Lung microvascular endothelial cell (primary cell): ENCODE data around the gene IFNA6. TPM values are rescaled to one million over a fixed set of nuclear protein-coding genes. Genes with fewer than 3 reads are reported as not detected.
A peak's percentile ranks its signal among the peaks of the same experiment; 100 is the strongest.

Source experiments
- DNase-seq, 2 donors: peaks; one replicate each; pipeline versions ENCODE4 v3.0.0 to v3.0.0-alpha.2; 2010; ENCODE audit warnings: low read depth in 2 of 2
- total RNA-seq: library from RNA; depleted of rRNA; stranded (reverse); fragments of >200 nt; gene quantifications from 2 replicates; pipeline ENCODE4 v1.2.1, GENCODE V29; 2014

IFNA6 gene
- total RNA-seq, 1 donor from 2014 or later: not detected

DNA sequence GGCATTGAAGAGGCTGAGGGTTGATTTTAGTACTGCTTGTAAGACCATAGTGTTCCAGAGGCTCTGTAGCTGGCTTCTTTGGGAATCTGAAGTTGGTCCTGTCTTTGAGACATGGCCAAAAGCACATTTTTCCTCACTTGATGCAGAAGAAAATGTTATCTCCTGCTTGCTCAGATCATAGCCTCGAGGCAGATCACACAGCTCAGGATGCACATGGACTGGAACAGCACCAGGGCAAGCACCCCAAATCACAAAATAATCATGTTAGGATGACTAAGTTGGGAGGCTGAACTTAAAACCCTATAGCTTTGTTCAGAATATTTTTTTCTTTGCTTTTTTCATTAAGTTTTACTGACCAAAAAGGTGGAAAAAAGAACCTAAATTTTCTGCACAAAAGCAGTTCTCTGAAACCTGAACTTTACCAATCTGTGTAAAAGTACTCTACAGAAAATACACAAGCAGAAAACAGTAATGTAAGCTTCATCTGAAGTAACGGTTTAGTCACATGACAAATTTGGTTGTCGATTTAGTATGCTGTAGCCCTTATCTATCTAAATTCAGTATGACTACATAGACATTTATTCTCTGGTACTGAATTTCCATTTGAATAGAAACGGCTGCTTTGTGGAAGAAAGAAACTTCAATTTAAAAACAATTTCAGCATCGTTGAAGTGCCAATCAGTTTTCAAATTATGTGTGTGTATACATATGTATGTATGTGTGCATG, 18.8 kb downstream of the IFNA6 start:
- no peak for DNase-seq

DNA sequence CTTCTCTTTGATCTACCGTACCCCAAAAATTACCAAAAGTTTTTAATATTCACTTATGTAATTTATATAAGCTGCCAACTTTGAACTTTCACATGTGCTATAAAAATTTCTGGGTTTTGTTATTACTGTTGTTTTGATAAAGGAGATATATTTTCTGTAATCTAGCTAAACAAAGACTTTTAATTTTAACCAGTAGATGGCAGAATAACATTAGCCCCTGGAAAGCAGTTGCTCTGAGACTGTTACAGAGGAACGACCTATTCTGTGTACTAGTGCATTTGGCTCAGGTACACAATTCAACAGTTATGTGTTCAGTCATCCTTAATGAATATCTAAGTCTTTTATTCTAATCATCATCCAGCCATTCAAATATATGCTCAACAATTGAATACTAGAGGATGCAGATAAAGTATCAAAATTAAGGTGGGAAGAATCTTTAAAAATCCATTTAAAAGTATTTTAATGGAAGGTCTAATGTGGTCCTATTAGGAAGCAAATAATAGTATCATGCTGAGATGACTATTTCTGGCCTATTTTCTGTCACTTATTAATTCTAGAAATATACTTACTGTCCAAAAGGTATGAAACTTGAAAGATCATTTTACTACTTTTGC, 24.1 kb downstream of the IFNA6 start:
- peak; percentile 54 to 69 for DNase-seq

DNA sequence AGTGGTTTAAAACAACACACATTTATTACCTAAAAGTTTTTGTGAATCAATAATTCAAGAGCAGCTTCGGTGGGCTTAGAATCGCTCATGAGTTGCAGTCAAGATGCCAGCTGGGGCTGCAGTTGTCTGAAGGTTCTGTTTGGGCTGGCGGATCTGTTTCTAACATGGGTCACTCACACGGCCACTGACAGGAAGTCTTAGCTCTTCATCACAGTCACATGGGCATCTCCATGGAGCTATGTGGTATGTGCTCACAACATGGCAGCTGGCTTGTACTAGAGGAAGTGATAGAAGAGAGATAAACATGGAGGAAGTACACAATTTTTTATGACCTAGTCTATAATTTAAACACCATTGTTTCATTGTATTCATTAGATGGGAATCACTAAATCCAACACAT, 26.6 kb downstream of the IFNA6 start:
- peak; percentile 28 to 75 for DNase-seq

DNA sequence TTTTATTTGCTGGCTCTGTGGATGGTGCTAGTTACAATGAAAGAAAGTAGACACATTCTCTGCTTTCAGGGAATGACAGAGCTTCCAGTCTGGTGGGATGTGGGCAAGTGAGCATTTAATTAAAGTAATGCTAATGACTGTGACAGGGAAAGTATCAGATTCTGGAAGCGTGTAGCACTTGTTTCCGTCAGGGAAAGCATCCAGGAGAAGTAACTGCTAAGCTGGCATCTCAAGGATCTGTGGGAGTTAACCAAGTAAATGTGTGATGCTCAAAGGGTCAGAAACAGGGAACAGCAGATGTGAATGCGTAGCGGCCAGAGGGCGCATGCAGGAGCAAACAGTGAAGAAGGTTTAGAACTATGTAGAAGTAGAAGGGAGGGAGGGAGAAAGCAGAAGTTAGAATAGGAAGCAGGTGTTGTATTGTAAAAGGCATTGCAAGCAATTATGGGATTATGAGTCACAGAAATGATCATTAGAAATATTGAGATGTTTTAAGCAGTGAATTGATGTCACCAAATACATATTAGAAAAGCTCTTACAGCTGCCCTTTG, 27.7 kb downstream of the IFNA6 start:
- no peak for DNase-seq

DNA sequence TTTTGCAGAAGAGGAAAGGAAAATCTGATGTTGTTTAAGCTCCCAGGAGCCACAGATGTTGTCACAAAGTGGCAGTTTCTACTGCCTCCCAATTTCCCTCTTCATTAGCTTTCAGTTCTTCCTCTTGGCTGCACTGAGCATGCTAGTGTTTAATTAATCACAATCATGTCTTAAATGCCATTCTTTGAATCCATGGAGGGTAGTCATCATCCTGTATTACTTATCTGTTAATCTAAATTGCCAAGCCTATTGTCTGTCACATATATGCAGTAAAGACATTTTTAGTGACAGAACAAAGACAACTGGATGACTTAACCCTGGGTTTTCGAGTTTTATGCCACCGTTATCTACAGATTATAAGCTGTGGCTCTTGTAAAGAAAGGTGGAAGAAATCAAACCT, 30.2 kb downstream of the IFNA6 start:
- peak in 1 of 2 donors; percentile 45 for DNase-seq

DNA sequence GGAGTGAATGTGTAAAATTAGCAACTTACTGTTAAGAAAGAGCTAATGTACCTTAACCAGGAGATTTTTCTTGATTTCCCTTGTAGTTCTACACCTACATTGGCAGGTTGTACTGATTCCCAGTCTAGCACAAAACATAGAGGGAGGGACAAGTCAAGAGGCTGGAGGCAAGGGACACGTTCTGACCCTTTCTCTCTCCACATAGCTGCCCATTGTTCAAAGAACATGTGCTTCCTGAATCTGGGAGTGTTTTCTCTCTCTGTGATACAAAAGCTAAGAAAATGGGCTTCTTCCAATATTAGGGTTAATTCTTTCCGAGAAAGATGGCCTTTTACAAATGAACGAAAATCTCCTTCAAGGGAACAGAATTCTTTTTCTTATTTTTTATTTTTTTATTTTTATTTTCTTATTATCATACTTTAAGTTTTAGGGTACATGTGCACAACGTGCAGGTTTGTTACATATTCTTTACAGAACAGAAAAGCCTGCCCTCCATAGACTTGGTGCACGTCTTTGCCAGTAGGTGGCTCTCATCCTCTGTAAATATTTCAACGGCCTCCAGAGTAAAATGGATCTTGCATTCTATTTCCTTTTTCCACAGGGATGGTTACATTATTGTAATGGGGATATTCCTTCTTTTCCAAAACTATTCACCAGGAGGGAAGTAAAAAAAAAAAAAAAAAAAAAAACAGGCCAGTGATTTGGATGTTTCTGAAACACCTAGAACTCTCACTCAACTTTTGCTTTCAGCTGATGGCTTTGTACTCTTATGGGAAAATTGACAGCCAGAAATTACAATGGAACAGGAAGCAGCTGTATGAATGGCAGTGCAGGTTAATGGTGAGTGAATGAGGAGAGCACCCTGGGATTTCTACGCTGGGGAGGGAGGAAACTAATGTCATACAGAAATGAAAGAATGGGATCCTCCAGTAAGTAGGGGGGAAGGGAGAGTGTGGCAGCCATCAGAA, 32.4 kb downstream of the IFNA6 start:
- DNase-seq: peak; percentile 68 to 75

DNA sequence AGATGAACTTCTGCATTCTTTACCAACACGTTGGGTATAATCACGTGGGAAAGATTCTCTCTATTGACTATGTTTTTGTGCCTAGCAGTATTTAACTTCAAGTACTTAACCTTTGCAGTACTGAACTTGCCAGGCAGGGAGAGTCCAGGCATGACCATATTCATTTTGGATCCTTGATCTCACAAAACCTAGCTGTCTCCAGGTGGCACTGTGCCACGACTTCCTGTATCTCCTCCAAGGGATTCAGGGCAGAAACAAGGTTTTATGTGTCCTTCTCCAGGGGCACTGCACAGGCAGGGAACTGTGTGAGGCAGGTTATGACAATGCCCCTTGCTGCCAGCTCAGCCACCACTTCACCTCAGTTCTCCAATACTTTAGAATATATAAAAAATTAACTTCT, 33.8 kb downstream of the IFNA6 start:
- DNase-seq: no peak

DNA sequence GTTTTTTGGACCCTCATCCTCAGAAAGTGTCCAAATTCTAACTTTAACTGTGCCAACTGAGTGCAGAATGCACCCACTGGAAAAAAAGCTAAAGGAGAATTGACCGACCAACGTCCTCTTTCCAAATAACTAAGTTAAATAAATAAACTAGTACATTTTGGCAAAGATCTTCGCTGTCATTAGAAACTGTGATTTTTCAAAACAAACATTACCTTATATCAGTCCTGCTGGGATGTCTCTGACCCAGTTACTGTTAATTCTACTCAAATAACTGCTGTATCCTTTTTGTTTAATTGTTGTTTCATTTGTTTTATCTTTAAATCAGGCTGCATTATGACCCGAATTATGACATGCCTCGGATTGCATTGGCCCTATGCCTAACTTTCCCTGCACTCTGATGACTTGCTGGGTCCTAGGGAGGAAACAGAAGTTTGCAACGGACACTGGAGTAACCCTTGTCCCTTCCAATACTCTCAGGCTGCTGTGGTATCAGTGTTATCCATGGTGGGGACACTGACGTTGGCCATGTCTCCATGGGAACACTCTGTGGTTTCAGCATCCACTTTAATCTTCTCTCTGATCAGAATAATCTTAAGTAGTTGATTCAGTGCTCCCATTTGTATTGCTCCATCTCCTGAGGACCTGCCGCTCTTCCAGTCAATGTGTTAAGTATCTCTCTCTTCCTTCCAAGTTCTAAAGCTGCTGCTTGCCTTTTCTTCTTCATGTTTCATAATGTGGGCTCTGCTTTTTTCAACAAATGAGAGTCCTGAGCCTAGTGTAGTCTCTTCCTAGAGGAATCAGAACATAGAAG, 34.5 kb downstream of the IFNA6 start:
- peak in 1 of 2 donors; percentile 30 for DNase-seq

DNA sequence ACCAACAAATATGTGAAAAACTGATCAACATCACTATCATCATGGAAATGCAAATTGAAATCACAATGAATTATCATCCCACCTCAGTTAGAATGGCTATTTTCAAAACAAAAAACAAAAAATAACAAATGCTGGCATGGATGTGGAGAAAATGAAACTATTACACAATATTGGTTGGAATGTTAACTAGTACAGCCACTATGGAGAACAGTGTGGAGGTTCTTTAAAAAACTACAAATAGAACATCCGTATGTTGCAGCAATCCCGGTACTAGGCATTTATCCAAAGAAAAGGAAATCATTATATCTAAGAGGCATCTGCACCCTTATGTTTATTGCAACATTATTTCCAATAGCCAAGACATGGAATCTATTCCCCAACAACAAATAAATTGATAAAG, 36.5 kb downstream of the IFNA6 start:
- no peak for DNase-seq

DNA sequence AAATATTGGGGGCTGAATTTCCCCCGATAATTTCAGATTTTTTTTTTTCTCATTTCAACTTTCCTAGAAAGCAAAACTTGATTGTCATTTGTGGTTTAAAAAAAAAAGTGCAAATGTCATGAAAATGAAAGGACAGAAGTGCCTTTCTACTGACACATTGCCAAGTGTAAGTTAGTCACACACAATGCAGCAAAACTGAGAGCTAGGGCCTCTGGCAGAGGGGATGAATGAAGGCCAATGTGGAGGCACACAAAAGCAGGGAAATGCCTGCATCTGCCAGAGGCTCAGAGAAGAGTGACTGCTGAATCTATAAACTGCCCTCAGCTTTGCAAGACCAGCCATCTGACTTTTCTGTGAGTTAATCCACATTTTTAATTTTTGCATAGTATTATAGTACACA, 38.8 kb downstream of the IFNA6 start:
- DNase-seq: no peak

DNA sequence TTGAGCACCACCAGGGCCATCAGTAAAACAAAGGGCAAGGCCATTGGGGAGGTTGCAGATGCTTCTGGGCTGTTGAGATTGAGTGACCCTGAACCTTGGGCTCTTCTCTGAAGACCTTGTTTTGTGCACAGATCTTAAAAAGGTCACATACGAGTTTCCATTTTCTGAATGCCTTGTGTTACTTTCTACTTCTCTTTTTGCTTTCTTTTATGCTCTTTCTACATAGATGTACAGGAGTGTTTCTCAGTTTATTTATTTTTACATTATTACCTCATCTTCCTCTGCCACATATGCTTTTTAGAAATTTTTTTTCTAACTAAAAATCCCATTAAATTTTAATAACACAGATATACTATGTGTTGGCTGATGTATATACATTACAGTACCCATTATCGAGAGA, 45.5 kb downstream of the IFNA6 start, which contains the start of gene IFNA5:
TSS of gene IFNA5 (minus strand) at position 101 of the 400 bp plus-strand sequence. CDS start at position 44, 57 bp downstream.
- no peak for DNase-seq

Other genes starting within 250 kb of the IFNA6 start
- not detected in 2 replicates for gene IFNW1, start 209.1 kb downstream of the IFNA6 start, total RNA-seq
- not detected in 2 replicates for gene IFNA21, start 184.2 kb downstream of the IFNA6 start, total RNA-seq
- not detected in 2 replicates for gene IFNA4, start 163.3 kb downstream of the IFNA6 start, total RNA-seq
- gene IFNA7, start 148.7 kb downstream of the IFNA6 start, total RNA-seq: not detected in 2 replicates
- gene IFNA10, start 143.7 kb downstream of the IFNA6 start, total RNA-seq: not detected in 2 replicates
- gene IFNA16, start 133.6 kb downstream of the IFNA6 start, total RNA-seq: not detected in 2 replicates
- gene IFNA17, start 122.7 kb downstream of the IFNA6 start, total RNA-seq: not detected in 2 replicates
- not detected in 2 replicates for gene IFNA14, start 110.9 kb downstream of the IFNA6 start, total RNA-seq
- not detected in 2 replicates for gene IFNA5, start 45.6 kb downstream of the IFNA6 start, total RNA-seq
- gene KLHL9, start 15.5 kb downstream of the IFNA6 start, total RNA-seq: 23.5 and 33.7 TPM in 2 replicates
- not detected in 2 replicates for gene IFNA13, start 17.2 kb upstream of the IFNA6 start, total RNA-seq
- not detected in 2 replicates for gene IFNA2, start 34.5 kb upstream of the IFNA6 start, total RNA-seq
- gene IFNA8, start 58.2 kb upstream of the IFNA6 start, total RNA-seq: not detected in 2 replicates
- gene IFNA1, start 89.6 kb upstream of the IFNA6 start, total RNA-seq: not detected in 2 replicates
- gene IFNE, start 131.4 kb upstream of the IFNA6 start, total RNA-seq: 0.22 TPM in 1 of 2 replicates, not detected in the other